ENCODE measurements around the gene SHANK2.

SHANK2 gene

DNA sequence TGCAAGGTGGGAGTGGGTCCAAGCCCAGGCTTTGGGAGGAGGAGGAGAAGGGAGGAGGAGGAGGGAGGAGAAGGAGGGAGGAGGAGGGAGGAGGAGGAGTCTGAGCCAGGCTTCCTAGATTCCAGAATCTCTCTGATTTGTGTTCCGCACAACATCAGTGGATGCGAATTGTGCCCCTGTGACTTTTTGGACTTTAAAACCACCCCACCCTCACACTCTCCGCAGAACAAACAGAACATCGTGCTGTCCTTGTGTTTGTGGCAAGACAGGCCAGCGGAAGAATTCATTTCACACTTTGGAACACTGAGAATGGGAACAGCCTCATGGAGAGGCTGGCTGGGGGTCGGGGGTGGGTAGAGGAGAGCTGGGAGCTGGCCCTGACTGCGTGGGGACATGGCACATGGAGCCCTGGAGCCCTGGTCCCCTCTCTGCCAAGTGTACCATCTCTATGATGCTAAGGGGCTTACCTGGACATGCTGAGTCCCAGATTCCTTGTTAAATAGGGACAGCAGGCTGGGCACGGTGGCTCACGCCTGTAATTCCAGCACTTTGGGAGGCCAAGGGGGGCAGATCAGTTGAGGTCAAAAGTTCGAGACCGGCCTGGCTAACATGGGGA is 16.4 kb upstream of the SHANK2 start:
- no peak for FAIRE-seq

DNA sequence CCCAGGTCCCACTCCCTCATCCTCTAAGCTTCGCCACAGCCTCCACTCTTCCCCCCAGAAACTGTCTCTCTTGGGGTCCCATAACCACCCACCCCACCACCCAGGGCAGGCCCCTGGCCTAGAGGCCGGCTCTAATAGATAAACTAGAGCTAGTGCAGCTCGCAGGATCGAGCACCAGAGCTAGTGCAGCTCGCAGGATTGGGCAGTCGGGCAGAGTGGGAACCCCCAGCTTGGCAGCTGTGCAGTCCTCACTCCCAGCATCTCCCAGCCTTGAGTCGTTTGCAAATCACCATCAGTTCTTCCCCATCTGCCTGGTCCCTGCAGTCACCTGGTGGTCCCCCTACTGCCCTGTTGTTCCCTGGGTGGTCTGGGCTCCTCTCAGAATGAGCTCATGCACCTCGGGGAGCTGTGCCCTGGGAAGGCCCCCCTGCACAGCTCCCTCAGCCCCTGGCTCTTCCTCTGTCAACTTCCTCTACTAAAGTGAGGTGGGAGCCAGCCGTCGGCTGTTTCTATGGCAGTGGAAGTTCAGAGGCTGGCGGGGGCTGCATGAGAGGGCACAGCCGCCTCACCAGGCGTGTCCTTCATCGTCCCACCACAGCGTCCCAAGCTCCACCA is 15.5 kb upstream of the SHANK2 start:
- no peak for FAIRE-seq

GRCh38 chr11:71266114-71266833 is 13.9 kb upstream of the SHANK2 start:
- no peak for FAIRE-seq

- FAIRE-seq = no peak
Observed at GRCh38 chr11:71265559-71266092, 13.2 kb upstream of the SHANK2 start.

- FAIRE-seq = no peak
Observed at GRCh38 chr11:71263386-71263785, 11.0 kb upstream of the SHANK2 start.

- no peak for FAIRE-seq
Observed at GRCh38 chr11:71255800-71256479, 3.6 kb upstream of the SHANK2 start.

- no peak for FAIRE-seq
Observed at GRCh38 chr11:71255323-71255722, 2.9 kb upstream of the SHANK2 start.

- FAIRE-seq = no peak
Observed at GRCh38 chr11:71253794-71254193, 1.4 kb upstream of the SHANK2 start.

DNA sequence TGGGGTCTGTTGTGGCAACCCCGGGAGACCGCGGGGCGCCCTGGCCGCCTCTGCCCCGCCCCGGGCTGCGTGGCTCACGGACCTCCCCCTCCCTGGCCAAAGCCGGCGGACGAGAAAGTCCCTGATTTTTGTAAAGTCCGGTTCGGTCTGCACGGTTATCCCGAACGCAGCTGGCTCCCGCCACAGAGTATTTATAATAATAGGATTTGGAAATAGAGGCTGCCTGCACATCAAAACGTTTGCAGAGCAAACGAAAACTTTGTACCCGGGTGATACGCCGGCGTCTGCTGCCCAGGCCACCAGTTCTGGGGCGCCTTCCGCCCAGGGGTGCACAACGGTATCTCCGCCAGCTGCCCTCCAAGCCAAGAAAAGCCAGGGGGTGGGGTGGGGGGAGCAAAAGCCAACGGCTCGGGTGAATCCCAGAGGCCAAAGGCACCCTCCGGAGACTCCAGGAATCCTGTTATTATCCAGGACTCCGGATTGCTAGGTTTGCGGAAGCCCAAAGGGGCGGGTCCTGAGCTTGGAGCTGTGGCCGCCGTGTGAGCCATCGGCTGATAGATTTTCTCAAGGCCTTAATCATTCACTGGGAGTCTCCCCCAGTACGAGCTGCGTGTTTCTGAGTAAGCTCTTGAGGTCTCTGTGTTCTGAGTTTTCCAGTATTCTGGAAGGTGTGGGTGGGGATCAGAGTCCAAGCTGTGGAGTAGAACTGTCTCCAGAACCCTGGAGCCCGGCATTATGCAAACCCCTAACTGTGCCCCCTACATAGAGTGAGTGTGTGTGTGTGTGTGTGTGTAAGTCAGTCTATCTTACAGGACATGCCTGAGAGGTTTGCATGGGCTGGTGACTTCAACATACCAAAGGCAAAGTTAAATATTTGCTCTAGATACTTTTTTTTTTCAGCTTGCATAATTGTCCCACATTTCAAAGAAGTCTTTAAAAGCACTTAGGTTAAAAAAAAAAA is 673 bp upstream of the SHANK2 start:
- FAIRE-seq = no peak

GRCh38 chr11:71251761-71252268 is 562 bp downstream of the SHANK2 start:
- FAIRE-seq = no peak

GRCh38 chr11:71251151-71251721 is 1.1 kb downstream of the SHANK2 start:
- no peak for FAIRE-seq

GRCh38 chr11:71250523-71251150 is 1.7 kb downstream of the SHANK2 start:
- FAIRE-seq = no peak

DNA sequence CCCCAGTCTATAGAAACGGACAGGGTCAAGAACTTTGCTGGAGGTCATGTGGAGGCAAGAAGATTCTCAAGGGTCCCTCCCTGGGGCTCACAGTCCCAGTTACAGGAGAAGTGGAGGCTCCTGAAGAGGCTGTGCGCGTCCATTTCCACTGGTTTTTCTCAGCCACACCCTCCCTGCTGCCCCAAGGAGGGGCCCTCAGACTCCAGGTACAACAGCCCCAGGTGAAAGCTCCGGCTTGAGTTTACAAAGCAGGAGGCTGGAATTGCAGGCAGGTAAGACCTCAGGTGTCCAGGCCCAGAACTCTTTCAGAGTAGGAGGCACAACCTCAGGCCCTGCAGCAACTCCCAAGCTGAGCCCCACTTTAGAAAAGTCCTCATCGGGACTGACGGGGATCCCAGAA is 3.1 kb downstream of the SHANK2 start:
- FAIRE-seq = no peak

GRCh38 chr11:71248656-71249055 is 3.7 kb downstream of the SHANK2 start:
- FAIRE-seq = no peak

DNA sequence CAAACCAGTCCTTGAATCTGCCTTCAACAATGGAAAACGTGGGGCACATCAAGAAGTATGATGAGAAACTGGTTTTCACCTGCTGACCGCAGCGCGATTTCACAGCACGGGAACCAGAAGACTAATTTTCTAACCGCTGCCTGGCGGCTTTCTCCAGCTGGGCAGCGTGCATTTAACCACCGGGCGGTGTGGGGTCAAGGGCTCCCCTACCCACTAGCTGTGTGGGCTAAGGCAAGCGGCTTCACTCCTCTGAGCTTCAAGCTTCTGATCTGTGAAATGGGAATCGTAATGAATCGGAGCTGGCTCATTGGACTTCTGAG is 4.2 kb downstream of the SHANK2 start:
- FAIRE-seq = no peak

DNA sequence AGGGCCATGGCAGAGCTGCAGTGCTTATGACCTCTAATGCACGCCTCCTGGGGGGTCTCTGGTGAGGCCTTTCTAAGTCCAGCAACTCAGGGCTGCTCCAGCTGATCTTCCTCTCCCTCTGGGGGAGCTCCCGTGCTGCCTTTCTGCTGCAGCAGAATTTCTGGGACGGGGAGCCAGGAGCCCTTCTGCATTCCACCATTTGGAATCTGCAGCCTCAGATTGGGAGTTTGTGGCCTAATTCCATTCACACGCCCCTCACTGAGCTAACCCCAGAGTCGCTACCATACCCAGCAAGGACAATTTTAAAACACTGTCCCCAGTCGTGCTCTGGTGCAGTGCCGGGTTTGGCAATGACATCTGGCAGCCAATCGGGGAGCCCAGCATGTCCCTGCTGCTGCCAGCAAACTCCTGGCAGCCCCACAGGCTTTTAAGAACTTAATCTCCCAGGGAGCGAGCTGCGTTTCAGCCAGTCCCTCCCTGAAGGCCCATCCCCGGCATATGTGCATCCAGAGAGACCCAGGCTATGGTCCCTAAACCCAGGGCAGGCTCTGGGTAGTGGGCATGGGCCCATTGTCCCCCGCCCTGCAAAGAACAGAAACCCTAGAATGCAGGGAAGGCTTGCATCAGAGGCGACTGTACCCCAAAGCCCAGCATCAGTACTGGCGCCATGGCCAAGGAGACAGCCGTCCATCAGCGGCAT is 4.7 kb downstream of the SHANK2 start:
- FAIRE-seq = no peak

- no peak for FAIRE-seq
Observed at GRCh38 chr11:71246559-71246958, 5.8 kb downstream of the SHANK2 start.

GRCh38 chr11:71245601-71246391 is 6.6 kb downstream of the SHANK2 start:
- no peak for FAIRE-seq

DNA sequence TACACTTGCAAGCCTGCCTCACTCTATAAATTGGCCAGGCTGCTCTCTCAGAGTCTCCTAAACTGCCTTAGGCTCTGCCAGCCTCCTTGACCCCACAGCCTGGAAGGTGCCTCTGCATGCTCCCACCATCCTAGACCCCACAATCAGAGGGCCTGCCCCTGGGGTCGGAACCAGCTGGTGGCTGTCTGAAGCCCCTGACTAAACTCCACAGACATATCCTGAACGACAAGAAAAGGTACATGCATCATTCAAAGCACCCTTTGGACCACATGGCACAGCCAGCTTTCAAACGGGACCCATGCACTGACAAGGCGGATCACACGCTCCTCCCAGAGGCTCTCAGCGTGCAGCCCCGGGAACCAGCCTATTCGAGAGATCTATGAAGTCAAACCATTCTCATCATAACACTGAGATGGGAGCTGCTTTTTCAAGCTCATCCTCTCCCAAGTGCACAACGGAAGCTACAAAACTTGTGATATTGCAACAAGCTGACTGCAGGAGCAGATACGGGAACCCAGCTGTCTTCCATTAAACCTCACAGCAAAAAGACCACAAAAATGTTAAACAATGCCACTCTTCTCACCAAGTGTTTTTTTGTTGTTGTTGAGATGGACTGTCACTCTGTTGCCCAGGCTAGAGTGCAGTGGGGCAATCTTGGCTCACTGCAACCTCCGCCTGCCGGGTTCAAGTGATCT is 8.1 kb downstream of the SHANK2 start:
- FAIRE-seq = no peak
